H9 (cell line): ENCODE data around the gene COA8. TPM values are rescaled to one million over a fixed set of nuclear protein-coding genes. Genes with fewer than 3 reads are reported as not detected.
A peak's percentile ranks its signal among the peaks of the same experiment; 100 is the strongest.

Experiments
- DNase-seq: peaks from one replicate; pipeline ENCODE4 v3.0.0-alpha.2; 2017
- H2AFZ ChIP-seq: one replicate; pipeline ENCODE4 v1.6.1; 2013; ENCODE audit warnings: mild to moderate bottlenecking, low read length, control low read depth, moderate library complexity
- H2AK5ac ChIP-seq: 2 replicates; pipeline ENCODE4 v1.6.1; 2013; ENCODE audit warnings: low read length, control low read depth, mixed read lengths; ENCODE audit not compliant: insufficient read length
- H2BK120ac ChIP-seq: one replicate; pipeline ENCODE4 v1.6.1; 2013; ENCODE audit warnings: low read depth, mild to moderate bottlenecking, low read length, control low read depth, inconsistent platforms; ENCODE audit not compliant: poor library complexity, severe bottlenecking
- H2BK12ac ChIP-seq: 2 replicates; pipeline ENCODE4 v1.6.1; 2013; ENCODE audit warnings: low read length, control low read depth, mixed read lengths, low read depth; ENCODE audit not compliant: insufficient read length
- H2BK15ac ChIP-seq: 2 replicates; pipeline ENCODE4 v1.6.1; 2013; ENCODE audit warnings: low read depth, low read length, control low read depth
- H2BK20ac ChIP-seq: one replicate; pipeline ENCODE4 v1.6.1; 2013; ENCODE audit warnings: low read depth, mild to moderate bottlenecking, low read length, control low read depth, inconsistent platforms; ENCODE audit not compliant: poor library complexity, severe bottlenecking
- H2BK5ac ChIP-seq: 2 replicates; pipeline ENCODE4 v1.6.1; 2013; ENCODE audit warnings: low read length, control low read depth, mixed read lengths; ENCODE audit not compliant: insufficient read length
- H3K14ac ChIP-seq: 2 replicates; pipeline ENCODE4 v1.6.1; 2013; ENCODE audit warnings: low read length, control low read depth; ENCODE audit not compliant: insufficient read depth
- H3K18ac ChIP-seq: 2 replicates; pipeline ENCODE4 v1.6.1; 2013; ENCODE audit warnings: low read depth, mild to moderate bottlenecking, mixed read lengths, low read length, control low read depth; ENCODE audit not compliant: insufficient read length
- H3K23ac ChIP-seq: 2 replicates; pipeline ENCODE4 v1.6.1; 2013; ENCODE audit warnings: low read length, control low read depth, mixed read lengths, low read depth; ENCODE audit not compliant: insufficient read length
- H3K23me2 ChIP-seq: 2 replicates; pipeline ENCODE4 v1.6.1; 2013; ENCODE audit warnings: low read depth, mild to moderate bottlenecking, mixed read lengths, low read length, control low read depth; ENCODE audit not compliant: insufficient read length, poor library complexity, severe bottlenecking
- H3K27ac ChIP-seq: 2 replicates; pipeline ENCODE4 v1.5.1; 2013; ENCODE audit warnings: low read length, control low read depth, mixed read lengths, low read depth; ENCODE audit not compliant: insufficient read length
- H3K27me3 ChIP-seq: 2 replicates; pipeline ENCODE4 v1.6.1; 2013; ENCODE audit warnings: low read length, control low read depth, inconsistent platforms; ENCODE audit not compliant: insufficient read depth
- H3K4ac ChIP-seq: 2 replicates; pipeline ENCODE4 v1.6.1; 2013; ENCODE audit warnings: low read depth, mild to moderate bottlenecking, control low read depth, inconsistent platforms, low read length, moderate library complexity
- H3K4me1 ChIP-seq: 2 replicates; pipeline ENCODE4 v1.6.1; 2013; ENCODE audit warnings: low read length, control low read depth, inconsistent platforms; ENCODE audit not compliant: insufficient read depth
- H3K4me2 ChIP-seq: 2 replicates; pipeline ENCODE4 v1.6.1; 2013; ENCODE audit warnings: low read length, control low read depth, mixed read lengths; ENCODE audit not compliant: insufficient read length, insufficient read depth
- H3K56ac ChIP-seq: 2 replicates; pipeline ENCODE4 v1.6.1; 2013; ENCODE audit warnings: low read depth, mild to moderate bottlenecking, mixed read lengths, low read length, control low read depth; ENCODE audit not compliant: insufficient read length
- H3K79me1 ChIP-seq: 2 replicates; pipeline ENCODE4 v1.6.1; 2013; ENCODE audit warnings: low read depth, mild to moderate bottlenecking, moderate library complexity, low read length, control low read depth, inconsistent platforms; ENCODE audit not compliant: insufficient read depth, poor library complexity, severe bottlenecking
- H3K79me2 ChIP-seq: 2 replicates; pipeline ENCODE4 v1.6.1; 2013; ENCODE audit warnings: low read length, control low read depth, inconsistent platforms; ENCODE audit not compliant: insufficient read depth
- H3K9ac ChIP-seq: 2 replicates; pipeline ENCODE4 v1.6.1; 2013; ENCODE audit warnings: low read length, control low read depth, mixed read lengths; ENCODE audit not compliant: insufficient read length; ENCODE audit errors: extremely low read depth
- H3K9me3 ChIP-seq: one replicate; pipeline ENCODE4 v1.6.1; 2013; ENCODE audit warnings: low read depth, low read length, inconsistent platforms; ENCODE audit not compliant: control insufficient read depth
- H3T11ph ChIP-seq: one replicate; pipeline ENCODE4 v1.6.1; 2013; ENCODE audit warnings: mild to moderate bottlenecking, low read length, control low read depth, inconsistent platforms
- H4K20me1 ChIP-seq: one replicate; pipeline ENCODE4 v1.6.1; 2013; ENCODE audit not compliant: control insufficient read depth, insufficient read length, insufficient read depth
- H4K5ac ChIP-seq: 2 replicates; pipeline ENCODE4 v1.6.1; 2013; ENCODE audit warnings: low read depth, mild to moderate bottlenecking, mixed read lengths, low read length, control low read depth; ENCODE audit not compliant: insufficient read length
- H4K8ac ChIP-seq: replicated peaks from 2 replicates; pipeline ENCODE4 v1.6.1; 2013; ENCODE audit warnings: low read length, control low read depth, mixed read lengths, low read depth; ENCODE audit not compliant: insufficient read length
- H4K91ac ChIP-seq: 2 replicates; pipeline ENCODE4 v1.6.1; 2013; ENCODE audit warnings: low read depth, mild to moderate bottlenecking, moderate library complexity, mixed read lengths, low read length, control low read depth; ENCODE audit not compliant: insufficient read length
- H3K27ac Mint-ChIP-seq, 3 experiments: 2 replicates in 2 of 3; 3 replicates in 1 of 3; pipeline ENCODE4 v1.8.0; 2020 to 2021; ENCODE audit warnings: mixed read lengths in 3 of 3, mild to moderate bottlenecking in 1 of 3, moderate library complexity in 1 of 3
- H3K27me3 Mint-ChIP-seq: 2 replicates; pipeline ENCODE4 v1.8.0; 2021; ENCODE audit warnings: low read depth, mild to moderate bottlenecking, moderate library complexity, mixed read lengths
- H3K36me3 Mint-ChIP-seq, 3 experiments: 2 replicates in 2 of 3; 3 replicates in 1 of 3; pipeline ENCODE4 v1.8.0; 2020 to 2021; ENCODE audit warnings: low read depth in 3 of 3, mixed read lengths in 3 of 3; ENCODE audit not compliant: insufficient read depth in 1 of 3
- H3K4me1 Mint-ChIP-seq, 2 experiments: 2 replicates each; pipeline ENCODE4 v1.8.0; 2020; ENCODE audit warnings: mixed read lengths in 2 of 2
- H3K4me3 Mint-ChIP-seq, 2 experiments: 2 replicates in 1 of 2; 3 replicates in 1 of 2; pipeline ENCODE4 v1.8.0; 2020 to 2021; ENCODE audit warnings: mild to moderate bottlenecking in 2 of 2, mixed read lengths in 2 of 2, moderate library complexity in 1 of 2
- H3K9me3 Mint-ChIP-seq, 2 experiments: 2 replicates in 1 of 2; 3 replicates in 1 of 2; pipeline ENCODE4 v1.8.0; 2020; ENCODE audit warnings: mild to moderate bottlenecking in 2 of 2, mixed read lengths in 2 of 2, moderate library complexity in 1 of 2
- WGBS: extraction: QIAGEN DNeasy Blood & Tissue Kit; methylation state at CpG from one replicate; pipeline ENCODE4 v1.1.7; 2013; ENCODE audit warnings: missing lambda C conversion rate, low lambda C conversion rate, mixed read lengths; ENCODE audit not compliant: insufficient read length; ENCODE audit errors: extremely low coverage; 5-methylcytosine and 5-hydroxymethylcytosine counted together
- total RNA-seq: library from RNA; stranded (reverse); gene quantifications from 2 replicates; pipeline ENCODE4 v1.2.1, GENCODE V29; 2021
- TF ChIP-seq, protein P1 (sequence below): fragments of 200-600 bp; sonication (generic); conservative IDR thresholded peaks from 3 replicates; pipeline ENCODE4 v1.8.0; 2021; ENCODE audit warnings: antibody characterized with exemption, mild to moderate bottlenecking

The COA8 gene
- total RNA-seq, 1 experiment from 2014 or later, result 45.5 TPM

DNA sequence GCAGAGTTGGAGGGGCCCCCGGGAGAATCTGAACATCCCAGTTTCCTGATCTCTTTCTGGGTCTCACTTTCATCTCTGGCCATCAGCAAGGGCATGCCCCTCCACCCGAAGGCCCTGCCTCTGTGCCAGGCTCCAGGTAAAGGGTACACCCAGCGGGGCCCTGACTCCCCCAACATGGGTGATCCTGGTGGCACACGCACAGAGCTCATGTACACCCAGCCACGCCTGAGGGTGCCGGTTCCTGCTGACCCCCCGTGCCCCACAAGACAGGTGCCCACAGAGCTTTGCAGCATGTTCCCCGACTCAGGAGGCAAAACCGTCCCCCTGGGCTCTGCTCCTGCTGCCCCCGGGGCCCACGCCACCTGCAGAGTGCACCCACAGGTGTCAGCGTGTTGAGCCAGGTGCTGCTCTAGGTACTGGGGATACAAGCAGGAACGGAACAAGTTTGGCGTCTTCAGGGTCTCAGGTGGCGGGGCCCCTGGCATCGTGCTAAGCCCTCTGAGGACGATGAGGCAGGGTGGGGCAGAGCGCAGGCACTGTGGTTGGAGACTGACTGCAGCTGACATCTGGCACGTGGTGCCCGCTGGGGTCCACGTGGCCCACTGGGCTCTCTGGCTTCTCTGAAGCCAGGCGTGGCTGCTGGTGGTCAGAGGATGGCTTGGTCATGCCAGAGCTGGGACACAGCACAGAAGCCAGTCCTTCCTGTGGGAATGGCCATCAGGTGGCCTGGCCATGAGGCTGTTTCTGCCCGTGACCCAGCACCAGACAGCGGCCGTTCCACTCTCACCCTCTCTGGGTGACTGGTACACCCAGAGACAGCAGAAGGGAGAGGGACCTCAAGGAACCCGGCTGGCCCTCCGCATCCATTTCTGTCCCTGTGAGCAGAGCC is 14.1 kb upstream of the COA8 start:
- H4K20me1 ChIP-seq, result no peaks in the 10 kb centered on the region
- TF ChIP-seq, protein P1, sequence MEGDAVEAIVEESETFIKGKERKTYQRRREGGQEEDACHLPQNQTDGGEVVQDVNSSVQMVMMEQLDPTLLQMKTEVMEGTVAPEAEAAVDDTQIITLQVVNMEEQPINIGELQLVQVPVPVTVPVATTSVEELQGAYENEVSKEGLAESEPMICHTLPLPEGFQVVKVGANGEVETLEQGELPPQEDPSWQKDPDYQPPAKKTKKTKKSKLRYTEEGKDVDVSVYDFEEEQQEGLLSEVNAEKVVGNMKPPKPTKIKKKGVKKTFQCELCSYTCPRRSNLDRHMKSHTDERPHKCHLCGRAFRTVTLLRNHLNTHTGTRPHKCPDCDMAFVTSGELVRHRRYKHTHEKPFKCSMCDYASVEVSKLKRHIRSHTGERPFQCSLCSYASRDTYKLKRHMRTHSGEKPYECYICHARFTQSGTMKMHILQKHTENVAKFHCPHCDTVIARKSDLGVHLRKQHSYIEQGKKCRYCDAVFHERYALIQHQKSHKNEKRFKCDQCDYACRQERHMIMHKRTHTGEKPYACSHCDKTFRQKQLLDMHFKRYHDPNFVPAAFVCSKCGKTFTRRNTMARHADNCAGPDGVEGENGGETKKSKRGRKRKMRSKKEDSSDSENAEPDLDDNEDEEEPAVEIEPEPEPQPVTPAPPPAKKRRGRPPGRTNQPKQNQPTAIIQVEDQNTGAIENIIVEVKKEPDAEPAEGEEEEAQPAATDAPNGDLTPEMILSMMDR, result no peak
- H3K79me1 ChIP-seq, result no peaks in the 10 kb centered on the region
- no peak overlapping the region for H3K9ac ChIP-seq
- H3K56ac ChIP-seq, result no peak overlapping the region
- H3K23ac ChIP-seq, result no peak overlapping the region
- H4K5ac ChIP-seq, result no peak overlapping the region
- no peak overlapping the region for H2BK5ac ChIP-seq
- no peak overlapping the region for H3K4me2 ChIP-seq
- no peak overlapping the region for H3K27ac ChIP-seq
- no peak overlapping the region for H3K14ac ChIP-seq
- Mint-ChIP-seq H3K9me3 (no peaks in the 10 kb centered on the region), H3K27ac (peak overlapping the region in 1 of 3 experiments; percentile 64; a peak in 1 of 7 replicates), H3K4me3 (no peak overlapping the region), H3K27me3 (no peaks in the 10 kb centered on the region; the same call in 1 of the 2 replicates), H3K4me1 (peaks cover 8 to 11% of the 10 kb centered on the region in 2 experiments), H3K36me3 (no peaks in the 10 kb centered on the region)
- no peak overlapping the region for H2AFZ ChIP-seq
- no peak overlapping the region for H2BK20ac ChIP-seq
- H3K23me2 ChIP-seq, result no peaks in the 10 kb centered on the region
- no peak for DNase-seq
- no peak overlapping the region for H3K4ac ChIP-seq
- H3K18ac ChIP-seq, result no peak overlapping the region
- no peak overlapping the region for H2BK120ac ChIP-seq
- H2BK15ac ChIP-seq, result no peak overlapping the region
- WGBS, result no CpG with 5 or more reads among the region's 27 CpGs
- H4K91ac ChIP-seq, result no peak overlapping the region
- H3K79me2 ChIP-seq, result no peaks in the 10 kb centered on the region
- no peaks in the 10 kb centered on the region for H3K4me1 ChIP-seq
- no peak overlapping the region for H2BK12ac ChIP-seq
- no peak overlapping the region for H4K8ac ChIP-seq
- H3K9me3 ChIP-seq, result no peaks in the 10 kb centered on the region
- no peaks in the 10 kb centered on the region for H3K27me3 ChIP-seq
- no peak overlapping the region for H2AK5ac ChIP-seq
- H3T11ph ChIP-seq, result no peak overlapping the region
